Effector memory CD4-positive, alpha-beta T cell (primary cell): ENCODE data around the gene RHBDD1.

Experiments used
- DNase-seq, 3 donors: peaks; one replicate each; pipeline ENCODE4 v3.0.0-alpha.2; 2020
- H3K27ac ChIP-seq: 2 replicates; pipeline ENCODE4 v1.7.0; 2013; ENCODE audit warnings: mild to moderate bottlenecking, low read length, moderate library complexity; ENCODE audit not compliant: insufficient read depth, poor library complexity, severe bottlenecking
- H3K27me3 ChIP-seq: replicated peaks from 2 replicates; pipeline ENCODE4 v1.7.0; 2013; ENCODE audit warnings: mild to moderate bottlenecking, low read length; ENCODE audit not compliant: insufficient read depth, control insufficient read depth, poor library complexity, severe bottlenecking
- H3K36me3 ChIP-seq: 2 replicates; pipeline ENCODE4 v1.7.0; 2013; ENCODE audit warnings: mild to moderate bottlenecking, low read length, moderate library complexity; ENCODE audit not compliant: control insufficient read depth, insufficient read depth
- H3K4me1 ChIP-seq: 2 replicates; pipeline ENCODE4 v1.7.0; 2013; ENCODE audit warnings: low read length, mild to moderate bottlenecking; ENCODE audit not compliant: control insufficient read depth, insufficient read depth, poor library complexity, severe bottlenecking
- H3K4me3 ChIP-seq: 2 replicates; pipeline ENCODE4 v1.7.0; 2013; ENCODE audit warnings: low read length, low read depth, mild to moderate bottlenecking; ENCODE audit not compliant: insufficient read depth, poor library complexity, severe bottlenecking
- H3K9me3 ChIP-seq: 2 replicates; pipeline ENCODE4 v1.7.0; 2013; ENCODE audit warnings: mild to moderate bottlenecking, low read length, moderate library complexity; ENCODE audit not compliant: control insufficient read depth

The RHBDD1 gene

GRCh38 chr2:226909836-226910235, 74.0 kb downstream of the RHBDD1 start:
- H3K36me3 ChIP-seq: peaks cover 12% of the 10 kb centered on the region
- no peak for DNase-seq

DNA sequence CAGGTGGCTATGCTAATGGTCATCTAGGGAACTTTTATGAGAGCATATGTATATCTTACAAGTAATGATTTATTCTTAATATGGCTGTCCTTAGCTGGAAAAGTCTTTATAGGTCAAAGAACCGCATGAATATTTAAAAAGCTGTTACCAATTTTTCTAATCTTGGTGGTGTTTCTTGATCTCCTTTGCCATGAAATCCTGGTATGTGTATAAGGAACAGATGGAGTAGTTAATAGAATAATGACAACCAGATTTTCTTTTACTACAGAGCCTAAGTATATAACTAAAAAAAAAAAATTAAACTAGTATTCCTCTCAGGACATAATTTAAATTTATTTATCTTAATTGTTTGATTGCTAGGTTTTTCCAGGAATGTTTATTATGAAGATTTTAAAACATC, 74.5 kb downstream of the RHBDD1 start:
- Histone ChIP-seq H3K27me3 (no peaks in the 10 kb centered on the region), H3K4me3 (no peak overlapping the region), H3K36me3 (peaks cover 12% of the 10 kb centered on the region), H3K27ac (no peak overlapping the region), H3K9me3 (no peaks in the 10 kb centered on the region), H3K4me1 (no peaks in the 10 kb centered on the region)
- no peak for DNase-seq

More at GRCh38 chr2:226909836-226910235, 74.0 kb downstream of the RHBDD1 start:
- no peak overlapping the region for H3K4me3 ChIP-seq
- no peaks in the 10 kb centered on the region for H3K4me1 ChIP-seq
- H3K27ac ChIP-seq: no peak overlapping the region
- H3K27me3 ChIP-seq: no peaks in the 10 kb centered on the region
- H3K9me3 ChIP-seq: no peaks in the 10 kb centered on the region

DNA sequence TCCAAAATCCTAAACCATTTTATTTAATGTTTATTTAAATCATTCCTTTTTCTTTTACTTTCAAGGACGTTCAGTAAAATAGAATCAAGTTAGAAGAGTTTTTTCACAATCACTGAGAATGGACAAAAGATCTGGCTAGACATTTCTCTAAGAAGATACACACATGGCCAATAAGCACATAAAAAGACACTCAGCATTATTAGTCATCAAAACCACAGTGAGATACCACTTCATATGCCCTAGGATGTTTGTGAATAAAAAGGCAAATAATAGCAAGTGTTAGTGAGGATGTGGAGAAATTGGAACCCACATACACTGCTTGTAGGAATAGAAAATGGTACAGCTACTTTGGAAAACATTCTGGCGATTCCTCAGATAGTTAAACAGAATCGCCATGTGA, 76.1 kb downstream of the RHBDD1 start:
- H3K36me3 ChIP-seq: peaks cover 9% of the 10 kb centered on the region
- no peak overlapping the region for H3K27ac ChIP-seq
- H3K9me3 ChIP-seq: no peaks in the 10 kb centered on the region
- DNase-seq: no peak
- H3K4me3 ChIP-seq: no peak overlapping the region
- H3K4me1 ChIP-seq: no peaks in the 10 kb centered on the region
- H3K27me3 ChIP-seq: no peaks in the 10 kb centered on the region

DNA sequence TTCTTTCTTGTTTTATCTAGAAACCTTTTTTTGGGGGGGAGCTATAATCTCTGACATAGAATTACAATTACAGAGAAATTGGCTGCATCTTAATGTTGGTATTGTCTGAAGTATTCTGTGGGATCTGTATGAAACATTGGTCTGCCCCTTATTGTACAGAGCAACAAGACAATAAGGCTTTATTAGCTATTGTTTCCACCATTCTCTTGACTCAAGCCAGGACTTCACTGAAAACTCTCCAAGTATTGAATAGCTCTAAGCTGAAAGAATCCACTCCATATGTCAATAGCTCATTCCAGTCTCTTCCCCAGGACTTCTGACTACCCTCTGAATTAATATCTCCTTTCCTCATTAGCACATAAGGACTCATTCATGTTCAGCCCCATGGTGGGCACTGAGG, 77.8 kb downstream of the RHBDD1 start:
- DNase-seq: no peak

GRCh38 chr2:226915846-226916360, 80.0 kb downstream of the RHBDD1 start:
- no peaks in the 10 kb centered on the region for H3K4me1 ChIP-seq
- no peak overlapping the region for H3K4me3 ChIP-seq
- no peaks in the 10 kb centered on the region for H3K9me3 ChIP-seq
- H3K36me3 ChIP-seq: peaks cover 9% of the 10 kb centered on the region
- no peak for DNase-seq
- no peaks in the 10 kb centered on the region for H3K27me3 ChIP-seq
- H3K27ac ChIP-seq: no peak overlapping the region

More for the DNA sequence above, 77.8 kb downstream of the RHBDD1 start:
- Histone ChIP-seq H3K4me1 (no peaks in the 10 kb centered on the region), H3K9me3 (no peaks in the 10 kb centered on the region), H3K27ac (no peak overlapping the region), H3K4me3 (no peak overlapping the region), H3K27me3 (no peaks in the 10 kb centered on the region), H3K36me3 (peaks cover 9% of the 10 kb centered on the region)

DNA sequence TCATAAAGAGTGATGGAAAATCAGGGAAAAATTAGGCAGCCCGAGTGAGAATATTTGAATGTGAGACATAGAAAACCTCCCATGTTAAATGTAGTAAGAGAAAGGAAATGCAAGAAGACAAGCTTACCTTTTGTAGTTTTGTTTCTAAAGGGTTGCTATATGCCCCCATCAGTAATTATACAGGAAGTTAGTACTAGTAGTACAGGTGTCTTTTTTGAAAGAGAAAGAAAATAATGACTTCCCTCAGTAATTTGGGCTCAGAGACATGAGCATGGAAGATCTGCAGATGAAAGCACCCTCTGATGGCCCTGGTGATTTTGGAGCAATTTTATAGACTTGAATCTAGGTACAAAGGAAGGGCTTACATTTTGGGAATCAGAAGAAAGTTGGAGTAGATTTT, 80.8 kb downstream of the RHBDD1 start:
- Histone ChIP-seq H3K27me3 (no peaks in the 10 kb centered on the region), H3K36me3 (peaks cover 9% of the 10 kb centered on the region), H3K4me1 (no peaks in the 10 kb centered on the region), H3K27ac (no peak overlapping the region), H3K9me3 (no peaks in the 10 kb centered on the region), H3K4me3 (no peak overlapping the region)
- no peak for DNase-seq

- no peak overlapping the region for H3K27ac ChIP-seq
- H3K4me3 ChIP-seq: no peak overlapping the region
- H3K4me1 ChIP-seq: no peaks in the 10 kb centered on the region
- no peaks in the 10 kb centered on the region for H3K27me3 ChIP-seq
- no peak for DNase-seq
- no peaks in the 10 kb centered on the region for H3K36me3 ChIP-seq
- H3K9me3 ChIP-seq: no peaks in the 10 kb centered on the region
Observed at GRCh38 chr2:226932443-226932842, 96.6 kb downstream of the RHBDD1 start.

DNA sequence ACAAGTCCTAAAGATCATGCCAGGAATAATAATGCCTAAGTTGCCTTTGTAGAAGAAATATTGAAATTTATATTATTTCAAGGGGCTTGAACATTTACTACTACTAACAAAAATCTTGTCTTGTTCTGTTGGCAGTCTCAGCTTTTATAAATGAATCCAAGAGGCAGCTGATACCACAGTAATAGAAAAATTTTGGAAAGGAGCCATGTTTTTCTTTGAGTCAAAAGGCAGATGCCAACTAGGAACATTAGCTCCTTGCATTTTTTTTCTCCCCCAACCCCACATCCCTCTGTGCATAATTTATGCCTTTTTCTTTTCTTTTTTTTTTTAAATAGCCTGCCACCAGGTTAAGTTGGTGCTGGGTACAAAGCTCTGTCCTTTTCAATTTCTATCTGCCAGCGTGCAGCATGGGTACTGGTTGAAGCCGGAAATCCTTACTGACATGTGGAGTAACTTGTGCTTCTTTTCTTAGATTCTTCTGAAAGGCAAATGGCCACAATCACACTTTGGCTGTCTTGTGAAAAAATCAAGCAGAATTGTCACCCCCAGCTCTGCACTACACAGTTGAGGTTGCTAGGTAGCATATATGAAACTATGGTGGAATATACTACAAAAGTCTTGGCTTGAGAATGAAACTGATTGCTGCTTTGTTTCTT, 98.8 kb downstream of the RHBDD1 start:
- DNase-seq: no peak
- no peaks in the 10 kb centered on the region for H3K36me3 ChIP-seq
- no peaks in the 10 kb centered on the region for H3K27me3 ChIP-seq
- H3K4me3 ChIP-seq: no peak overlapping the region
- no peaks in the 10 kb centered on the region for H3K9me3 ChIP-seq
- H3K27ac ChIP-seq: no peak overlapping the region
- no peaks in the 10 kb centered on the region for H3K4me1 ChIP-seq

DNA sequence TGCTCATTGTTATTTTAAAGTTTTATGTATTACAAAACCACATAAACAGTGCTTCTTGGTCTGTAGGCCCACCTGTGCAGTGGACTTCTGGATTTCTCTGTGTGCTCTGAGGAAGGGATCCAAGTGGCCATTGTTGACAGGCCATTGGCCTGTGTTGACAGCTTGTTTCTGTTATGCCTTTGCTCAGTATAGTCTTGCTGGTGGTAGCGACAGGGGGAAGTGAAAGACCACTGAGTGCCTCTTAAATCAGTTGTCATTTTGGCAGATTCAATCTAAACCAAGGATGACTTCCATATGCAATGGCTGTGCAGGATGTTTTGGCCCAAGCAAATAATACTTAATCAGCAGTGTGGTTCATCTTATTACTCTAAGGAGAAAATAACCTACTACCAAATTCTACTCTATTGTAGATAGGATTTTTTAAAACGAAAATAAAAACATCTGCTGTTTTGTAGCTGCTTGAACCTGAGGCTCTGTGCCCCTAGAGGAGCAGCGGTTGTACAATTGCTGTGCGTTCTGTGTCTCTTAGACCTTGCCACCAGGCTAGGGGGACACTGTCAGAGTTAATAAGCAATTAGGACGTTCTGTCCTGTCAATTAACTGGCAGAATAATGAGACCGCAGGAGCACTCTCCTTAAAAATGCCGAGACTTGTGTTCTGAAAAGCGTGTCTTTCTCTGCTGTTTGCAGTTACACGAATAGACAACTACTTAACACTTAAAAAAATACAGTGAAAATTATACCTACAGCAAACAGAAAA, 108.2 kb downstream of the RHBDD1 start:
- no peaks in the 10 kb centered on the region for H3K9me3 ChIP-seq
- no peak overlapping the region for H3K4me3 ChIP-seq
- H3K27me3 ChIP-seq: no peaks in the 10 kb centered on the region
- H3K27ac ChIP-seq: no peak overlapping the region
- no peaks in the 10 kb centered on the region for H3K4me1 ChIP-seq
- no peaks in the 10 kb centered on the region for H3K36me3 ChIP-seq
- DNase-seq: no peak

GRCh38 chr2:226953206-226953605, 117.4 kb downstream of the RHBDD1 start:
- Histone ChIP-seq H3K36me3 (no peaks in the 10 kb centered on the region), H3K4me3 (no peak overlapping the region), H3K27me3 (no peaks in the 10 kb centered on the region), H3K27ac (no peak overlapping the region), H3K9me3 (no peaks in the 10 kb centered on the region), H3K4me1 (no peaks in the 10 kb centered on the region)
- DNase-seq: no peak
